ENCODE measurements around the gene TOX3. TPM values are rescaled to one million over a fixed set of nuclear protein-coding genes. Genes with fewer than 3 reads are reported as not detected.

The TOX3 gene
- total and polyA plus RNA-seq, 2 of the 13 experiments (the other 11 are each of a cell fraction or from before 2014, with no cell fraction given), result 14.5 to 98.6 TPM

- TF ChIP-seq, protein P1, sequence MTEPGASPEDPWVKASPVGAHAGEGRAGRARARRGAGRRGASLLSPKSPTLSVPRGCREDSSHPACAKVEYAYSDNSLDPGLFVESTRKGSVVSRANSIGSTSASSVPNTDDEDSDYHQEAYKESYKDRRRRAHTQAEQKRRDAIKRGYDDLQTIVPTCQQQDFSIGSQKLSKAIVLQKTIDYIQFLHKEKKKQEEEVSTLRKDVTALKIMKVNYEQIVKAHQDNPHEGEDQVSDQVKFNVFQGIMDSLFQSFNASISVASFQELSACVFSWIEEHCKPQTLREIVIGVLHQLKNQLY (CRISPR knock-in tag; IDR thresholded peaks at IDR 0.05), result peak; percentile 100
- peak; percentile 57 for TF ChIP-seq RAD51 (IDR thresholded peaks at IDR 0.05; ENCODE audit: borderline replicate concordance)
- no peak for TF ChIP-seq ZNF549 (CRISPR knock-in tag; IDR thresholded peaks at IDR 0.05)
- TF ChIP-seq NR1H2 (CRISPR knock-in tag; IDR thresholded peaks at IDR 0.05; ENCODE audit: borderline replicate concordance, low read depth), result no peak
- peak; percentile 39; the same call in 1 of the 2 replicates for TF ChIP-seq AKAP8 (CRISPR knock-in tag; IDR thresholded peaks at IDR 0.05)
- peak; percentile 90; the same call in 1 of the 2 replicates for TF ChIP-seq KAT7 (CRISPR knock-in tag; IDR thresholded peaks at IDR 0.05; ENCODE audit: borderline replicate concordance)
- no peak; the same call in 1 of the 2 replicates for TF ChIP-seq MTA1 (CRISPR knock-in tag; IDR thresholded peaks at IDR 0.05; ENCODE audit: borderline replicate concordance)
- peak; percentile 91 for TF ChIP-seq USF2 (IDR thresholded peaks at IDR 0.05; ENCODE audit: low read depth, low read length)
- TF ChIP-seq USF2 (CRISPR knock-in tag; IDR thresholded peaks at IDR 0.05; ENCODE audit: borderline replicate concordance), result peak; percentile 90; the same call in 1 of the 2 replicates
- peak; percentile 94; the same call in 1 of the 2 replicates for TF ChIP-seq ZNF205 (CRISPR knock-in tag; IDR thresholded peaks at IDR 0.05)
- no peak for TF ChIP-seq ZNF737 (CRISPR knock-in tag; IDR thresholded peaks at IDR 0.05; ENCODE audit: borderline replicate concordance)
- TF ChIP-seq SALL2 (CRISPR knock-in tag; IDR thresholded peaks at IDR 0.05), result no peak
- peak; percentile 96 for TF ChIP-seq HNF4G (IDR thresholded peaks at IDR 0.05; ENCODE audit: borderline replicate concordance, low read depth, low read length)
- TF ChIP-seq HNF4G (CRISPR knock-in tag; IDR thresholded peaks at IDR 0.05; ENCODE audit: borderline replicate concordance, low read depth), result peak; percentile 97
- peak; percentile 70 for TF ChIP-seq KDM2A (CRISPR knock-in tag; IDR thresholded peaks at IDR 0.05; ENCODE audit: borderline replicate concordance, low read depth)
- no peak for TF ChIP-seq HNRNPK (IDR thresholded peaks at IDR 0.05; ENCODE audit: low read depth, low read length, poor library complexity, severe bottlenecking)
- TF ChIP-seq ZNF292 (CRISPR knock-in tag; IDR thresholded peaks at IDR 0.05; ENCODE audit: borderline replicate concordance, low read depth), result peak; percentile 94
- TF ChIP-seq, protein P2, sequence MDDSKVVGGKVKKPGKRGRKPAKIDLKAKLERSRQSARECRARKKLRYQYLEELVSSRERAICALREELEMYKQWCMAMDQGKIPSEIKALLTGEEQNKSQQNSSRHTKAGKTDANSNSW (CRISPR knock-in tag; IDR thresholded peaks at IDR 0.05; ENCODE audit: borderline replicate concordance), result no peak
- no peak for TF ChIP-seq IKZF4 (CRISPR knock-in tag; IDR thresholded peaks at IDR 0.05; ENCODE audit: borderline replicate concordance, low read depth, not compliant biosample characterization)
- no peak for TF ChIP-seq SMYD3 (CRISPR knock-in tag; IDR thresholded peaks at IDR 0.05)
- peak; percentile 97 for TF ChIP-seq TEAD3 (CRISPR knock-in tag; optimal IDR thresholded peaks at IDR 0.05; ENCODE audit: borderline replicate concordance)
- TF ChIP-seq ZBTB7A (CRISPR knock-in tag; IDR thresholded peaks at IDR 0.05), result no peak
- peak; percentile 39; the same call in 1 of the 2 replicates for TF ChIP-seq ZNF234 (CRISPR knock-in tag; conservative IDR thresholded peaks at IDR 0.05)
- no peak for TF ChIP-seq KLF15 (CRISPR knock-in tag; IDR thresholded peaks at IDR 0.05; ENCODE audit: borderline replicate concordance)
- TF ChIP-seq ZNF543 (CRISPR knock-in tag; IDR thresholded peaks at IDR 0.05), result peak; percentile 93; the same call in 1 of the 2 replicates
- TF ChIP-seq RARA (CRISPR knock-in tag; IDR thresholded peaks at IDR 0.05), result peak; percentile 97
- TF ChIP-seq SAP130 (CRISPR knock-in tag; IDR thresholded peaks at IDR 0.05; ENCODE audit: low read depth), result peak; percentile 96
- TF ChIP-seq ZNF569 (CRISPR knock-in tag; IDR thresholded peaks at IDR 0.05; ENCODE audit: borderline replicate concordance), result no peak
- no peak for TF ChIP-seq RFX1 (IDR thresholded peaks at IDR 0.05)
- TF ChIP-seq PHF5A (CRISPR knock-in tag; IDR thresholded peaks at IDR 0.05; ENCODE audit: low read depth, unreplicated experiment), result peak; percentile 91
Measured at GRCh38 chr16:52398491-52398960, 148.4 kb downstream of the TOX3 start (continued).
